IMR-90 (cell line): ENCODE measurements around the gene GRIK3.

Source experiments
- CEBPB ChIP-seq: IDR thresholded peaks from 2 replicates; pipeline ENCODE4 v1.6.1; 2012; ENCODE audit warnings: low read depth, low read length, improper control_type of control experiment
- CHD1 ChIP-seq: IDR thresholded peaks from 2 replicates; pipeline ENCODE4 v1.6.1; 2012; ENCODE audit warnings: low read depth, low read length, improper control_type of control experiment
- FOS ChIP-seq: fragments of 150-350 bp; IDR thresholded peaks from 2 replicates; pipeline ENCODE4 v1.6.1; 2016; ENCODE audit warnings: low read depth, low read length
- MAFK ChIP-seq: IDR thresholded peaks from 2 replicates; pipeline ENCODE4 v1.6.1; 2012; ENCODE audit warnings: low read depth, low read length, improper control_type of control experiment
- MAZ ChIP-seq: IDR thresholded peaks from 2 replicates; pipeline ENCODE4 v1.6.1; 2012; ENCODE audit warnings: low read depth, mild to moderate bottlenecking, low read length, improper control_type of control experiment, moderate library complexity, borderline replicate concordance
- MXI1 ChIP-seq: IDR thresholded peaks from 2 replicates; pipeline ENCODE4 v1.6.1; 2012; ENCODE audit warnings: low read depth, mild to moderate bottlenecking, low read length, moderate library complexity, borderline replicate concordance
- NFE2L2 ChIP-seq: fragments of 150-350 bp; IDR thresholded peaks from 2 replicates; pipeline ENCODE4 v1.6.1; 2016; ENCODE audit warnings: low read depth, mild to moderate bottlenecking, low read length
- POLR2A ChIP-seq: IDR thresholded peaks from 2 replicates; pipeline ENCODE4 v1.6.1; 2012; ENCODE audit warnings: mild to moderate bottlenecking, low read depth, low read length
- RAD21 ChIP-seq: IDR thresholded peaks from 2 replicates; pipeline ENCODE4 v1.6.1; 2012; ENCODE audit warnings: low read length, improper control_type of control experiment
- RFX5 ChIP-seq: IDR thresholded peaks from 2 replicates; pipeline ENCODE4 v1.8.0; 2012; ENCODE audit warnings: low read depth, mild to moderate bottlenecking, low read length, moderate library complexity
- SMC3 ChIP-seq: fragments of 150-350 bp; IDR thresholded peaks from 2 replicates; pipeline ENCODE4 v1.6.1; 2016; ENCODE audit warnings: low read depth, mild to moderate bottlenecking, antibody characterized with exemption, low read length, moderate library complexity
- TF ChIP-seq, protein P1 (sequence below): conservative IDR thresholded peaks from 2 replicates; pipeline ENCODE4 v1.5.1; 2012; ENCODE audit warnings: mild to moderate bottlenecking, low read depth, low read length, improper control_type of control experiment
- TF ChIP-seq, protein P2 (sequence below): fragments of 150-350 bp; IDR thresholded peaks from 2 replicates; pipeline ENCODE4 v1.6.1; 2017; ENCODE audit warnings: mild to moderate bottlenecking, antibody characterized with exemption, low read length, low read depth

DNA sequence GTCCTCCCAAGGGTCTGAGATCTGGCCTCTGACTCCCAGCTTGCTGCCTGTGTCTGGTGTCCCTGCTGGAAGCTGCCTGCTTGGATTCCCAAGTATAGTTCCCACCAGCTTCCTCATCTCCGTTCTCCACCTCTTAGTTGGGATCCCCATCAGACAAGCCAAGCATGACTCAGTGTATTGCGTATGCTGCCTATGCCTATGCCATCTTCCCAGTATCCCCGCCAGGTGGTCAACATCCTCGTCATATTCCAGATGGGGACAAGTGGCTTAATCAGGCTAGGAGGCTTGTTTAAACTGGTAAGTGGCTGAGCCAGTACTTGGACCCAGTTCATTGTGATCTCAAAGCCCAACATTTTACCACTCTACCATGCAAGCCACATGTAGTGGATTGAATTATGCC, 204.4 kb downstream of the GRIK3 start:
- TF ChIP-seq, protein P1, sequence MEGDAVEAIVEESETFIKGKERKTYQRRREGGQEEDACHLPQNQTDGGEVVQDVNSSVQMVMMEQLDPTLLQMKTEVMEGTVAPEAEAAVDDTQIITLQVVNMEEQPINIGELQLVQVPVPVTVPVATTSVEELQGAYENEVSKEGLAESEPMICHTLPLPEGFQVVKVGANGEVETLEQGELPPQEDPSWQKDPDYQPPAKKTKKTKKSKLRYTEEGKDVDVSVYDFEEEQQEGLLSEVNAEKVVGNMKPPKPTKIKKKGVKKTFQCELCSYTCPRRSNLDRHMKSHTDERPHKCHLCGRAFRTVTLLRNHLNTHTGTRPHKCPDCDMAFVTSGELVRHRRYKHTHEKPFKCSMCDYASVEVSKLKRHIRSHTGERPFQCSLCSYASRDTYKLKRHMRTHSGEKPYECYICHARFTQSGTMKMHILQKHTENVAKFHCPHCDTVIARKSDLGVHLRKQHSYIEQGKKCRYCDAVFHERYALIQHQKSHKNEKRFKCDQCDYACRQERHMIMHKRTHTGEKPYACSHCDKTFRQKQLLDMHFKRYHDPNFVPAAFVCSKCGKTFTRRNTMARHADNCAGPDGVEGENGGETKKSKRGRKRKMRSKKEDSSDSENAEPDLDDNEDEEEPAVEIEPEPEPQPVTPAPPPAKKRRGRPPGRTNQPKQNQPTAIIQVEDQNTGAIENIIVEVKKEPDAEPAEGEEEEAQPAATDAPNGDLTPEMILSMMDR = no peak
- TF ChIP-seq MAZ (no peak), POLR2A (no peak), CEBPB (no peak), NFE2L2 (no peak), SMC3 (no peak), FOS (no peak), RFX5 (no peak), RAD21 (no peak), MXI1 (no peak), MAFK (no peak), CHD1 (no peak)
- TF ChIP-seq, protein P2, sequence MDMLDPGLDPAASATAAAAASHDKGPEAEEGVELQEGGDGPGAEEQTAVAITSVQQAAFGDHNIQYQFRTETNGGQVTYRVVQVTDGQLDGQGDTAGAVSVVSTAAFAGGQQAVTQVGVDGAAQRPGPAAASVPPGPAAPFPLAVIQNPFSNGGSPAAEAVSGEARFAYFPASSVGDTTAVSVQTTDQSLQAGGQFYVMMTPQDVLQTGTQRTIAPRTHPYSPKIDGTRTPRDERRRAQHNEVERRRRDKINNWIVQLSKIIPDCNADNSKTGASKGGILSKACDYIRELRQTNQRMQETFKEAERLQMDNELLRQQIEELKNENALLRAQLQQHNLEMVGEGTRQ = no peak
